Activated naive CD4-positive, alpha-beta T cell treated with anti-CD3 and anti-CD28 coated beads, Interleukin-2, amount 50 U/mL, for 72 hours (primary cell): Measurements from ENCODE around the gene CHRDL1. TPM values are rescaled to one million over a fixed set of nuclear protein-coding genes. Genes with fewer than 3 reads are reported as not detected.
"Not testable (repeated sequence)": the region's sequence is repeated elsewhere in the genome, so short reads cannot be mapped to it uniquely, and the experiment has no call there.

Experiments
- ATAC-seq, 2 donors: fragments of 150-1000 bp; cut with Tn5 transposase; 2 replicates each; pipeline ENCODE4 v1.10.0; 2021; ENCODE audit warnings: mild to moderate bottlenecking in 2 of 2, moderate library complexity in 2 of 2
- DNase-seq, 2 donors: peaks; one replicate each; pipeline ENCODE4 v3.0.0; 2021 to 2022; ENCODE audit warnings: low spot score in 2 of 2
- H3K27ac Mint-ChIP-seq, 2 donors: one replicate each; pipeline ENCODE4 v1.8.0; 2022; ENCODE audit warnings: mild to moderate bottlenecking in 2 of 2, mixed read lengths in 2 of 2
- H3K36me3 Mint-ChIP-seq, 2 donors: one replicate each; pipeline ENCODE4 v1.8.0; 2022; ENCODE audit warnings: mixed read lengths in 2 of 2
- H3K9me3 Mint-ChIP-seq, 2 donors: one replicate each; pipeline ENCODE4 v1.8.0; 2022; ENCODE audit warnings: mixed read lengths in 2 of 2
- total RNA-seq, 2 donors: library from RNA; stranded (reverse); gene quantifications; one replicate each; pipeline ENCODE4 v1.2.3, GENCODE V29; 2022

Gene CHRDL1, protein sequence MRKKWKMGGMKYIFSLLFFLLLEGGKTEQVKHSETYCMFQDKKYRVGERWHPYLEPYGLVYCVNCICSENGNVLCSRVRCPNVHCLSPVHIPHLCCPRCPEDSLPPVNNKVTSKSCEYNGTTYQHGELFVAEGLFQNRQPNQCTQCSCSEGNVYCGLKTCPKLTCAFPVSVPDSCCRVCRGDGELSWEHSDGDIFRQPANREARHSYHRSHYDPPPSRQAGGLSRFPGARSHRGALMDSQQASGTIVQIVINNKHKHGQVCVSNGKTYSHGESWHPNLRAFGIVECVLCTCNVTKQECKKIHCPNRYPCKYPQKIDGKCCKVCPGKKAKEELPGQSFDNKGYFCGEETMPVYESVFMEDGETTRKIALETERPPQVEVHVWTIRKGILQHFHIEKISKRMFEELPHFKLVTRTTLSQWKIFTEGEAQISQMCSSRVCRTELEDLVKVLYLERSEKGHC
- total RNA-seq, result not detected

DNA sequence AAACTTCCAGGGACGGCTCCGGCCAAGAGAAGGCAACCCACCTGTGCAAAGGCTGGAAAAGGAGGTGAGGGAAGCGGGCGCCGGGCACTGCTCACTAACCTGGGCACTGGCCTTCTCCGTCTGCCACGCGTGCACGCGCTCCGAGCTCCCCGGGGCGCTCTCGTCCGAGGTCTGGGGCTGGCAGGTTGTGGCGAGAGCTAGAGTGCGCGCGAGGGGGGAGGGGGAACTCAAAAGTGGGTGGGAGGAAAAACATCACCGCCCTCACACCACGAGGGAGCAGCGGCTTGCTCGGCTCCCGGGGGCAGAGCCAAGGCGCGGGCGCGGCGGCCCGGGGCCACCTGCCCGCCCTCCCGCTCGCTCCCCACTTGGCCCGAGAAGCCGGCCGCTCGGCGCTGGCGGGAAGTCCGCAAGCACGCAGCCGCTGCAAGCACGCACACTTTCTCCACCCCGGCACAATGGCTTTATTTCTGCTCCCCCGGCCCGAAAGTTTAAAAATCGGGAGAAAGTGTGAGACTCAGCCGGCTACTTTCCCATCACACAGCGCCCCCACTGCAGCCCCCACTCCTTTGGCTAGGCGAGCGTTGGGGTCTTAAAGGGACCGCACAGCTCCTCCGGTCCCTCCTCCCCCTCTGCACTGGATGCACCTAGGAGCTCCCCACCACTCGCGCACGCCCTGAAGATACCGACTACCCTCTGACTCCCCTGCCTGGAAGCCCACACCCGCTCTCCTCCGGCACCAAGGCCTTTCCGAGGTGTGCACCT is at the start of gene CHRDL1:
CHRDL1 (minus strand) TSS at position 173 of the 762 bp plus-strand sequence. CDS start 3,636 bp downstream, outside the sequence.
- no peak for DNase-seq

DNA sequence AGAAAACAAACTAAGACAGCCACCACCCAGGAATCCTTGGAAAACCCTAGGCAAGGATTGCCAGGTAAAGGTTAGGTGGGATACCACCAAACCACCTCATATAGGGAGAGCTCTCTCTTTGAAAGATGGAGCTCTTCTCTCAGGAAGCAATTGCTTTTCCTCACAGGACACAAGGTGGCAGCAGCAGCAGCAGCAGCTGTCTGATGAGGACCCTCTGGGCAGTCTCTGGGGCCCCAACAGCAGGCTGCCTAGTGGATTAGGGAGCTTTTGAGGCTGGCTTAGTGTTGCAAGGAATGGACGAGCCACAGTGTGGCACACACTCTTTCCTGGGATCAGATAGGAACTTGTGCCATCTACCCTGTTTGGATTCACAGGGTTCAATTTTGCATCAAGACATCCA is 41.4 kb upstream of the CHRDL1 start:
- H3K9me3 Mint-ChIP-seq, result no peaks in the 10 kb centered on the region
- ATAC-seq (no peak), DNase-seq (no peak)
- H3K27ac Mint-ChIP-seq, result no peak overlapping the region
- no peaks in the 10 kb centered on the region for H3K36me3 Mint-ChIP-seq

More for the DNA sequence above, at the start of gene CHRDL1:
- H3K27ac Mint-ChIP-seq, result no peak within 1 kb of the TSS
- H3K9me3 Mint-ChIP-seq, result no peaks in the 10 kb centered on the region
- no peaks in the 10 kb centered on the region for H3K36me3 Mint-ChIP-seq
- no peak for ATAC-seq

DNA sequence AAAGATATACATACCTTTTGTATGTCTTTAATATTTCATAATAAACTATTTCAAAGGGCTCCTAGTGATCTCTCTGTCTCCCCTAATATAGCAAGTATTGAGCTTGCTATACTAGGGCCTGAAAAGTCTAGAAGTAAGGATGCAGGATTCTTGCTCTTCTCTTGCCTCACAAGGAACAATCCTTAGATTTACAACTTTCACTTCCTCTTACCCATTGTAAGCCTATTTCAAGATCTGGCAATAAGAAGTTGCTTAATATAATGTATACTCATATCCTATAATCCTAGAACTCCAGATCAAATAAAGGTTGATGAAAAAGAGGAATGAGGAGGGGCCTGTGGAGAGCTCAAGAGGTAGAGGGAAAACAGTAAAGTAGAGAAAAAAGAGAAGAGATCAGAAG is 40.8 kb upstream of the CHRDL1 start:
- no peaks in the 10 kb centered on the region for H3K36me3 Mint-ChIP-seq
- no peak overlapping the region for H3K27ac Mint-ChIP-seq
- no peaks in the 10 kb centered on the region for H3K9me3 Mint-ChIP-seq
- DNase-seq, result no peak
- ATAC-seq, result no peak

DNA sequence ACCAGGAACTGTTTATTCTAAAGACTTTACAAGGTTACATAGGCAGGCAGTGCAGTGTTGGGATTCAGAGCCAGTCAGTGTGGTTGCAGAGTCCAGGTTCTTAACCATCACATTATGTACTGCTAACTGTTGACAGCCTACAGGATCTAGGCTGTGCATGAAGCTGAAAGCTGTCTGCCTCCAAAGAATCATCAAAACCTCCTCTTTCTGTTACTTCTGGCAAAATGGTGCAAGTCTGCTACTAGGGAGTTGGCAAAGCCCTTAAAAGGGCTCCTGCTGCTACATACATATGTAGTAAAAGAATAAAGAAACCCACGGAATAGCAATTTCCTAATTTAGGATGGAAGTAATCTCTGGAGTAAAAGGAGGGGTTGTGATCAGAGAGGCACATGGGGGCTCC is 40.4 kb upstream of the CHRDL1 start:
- no peaks in the 10 kb centered on the region for H3K9me3 Mint-ChIP-seq
- ATAC-seq (no peak), DNase-seq (no peak)
- H3K36me3 Mint-ChIP-seq, result no peaks in the 10 kb centered on the region
- H3K27ac Mint-ChIP-seq, result no peak overlapping the region

DNA sequence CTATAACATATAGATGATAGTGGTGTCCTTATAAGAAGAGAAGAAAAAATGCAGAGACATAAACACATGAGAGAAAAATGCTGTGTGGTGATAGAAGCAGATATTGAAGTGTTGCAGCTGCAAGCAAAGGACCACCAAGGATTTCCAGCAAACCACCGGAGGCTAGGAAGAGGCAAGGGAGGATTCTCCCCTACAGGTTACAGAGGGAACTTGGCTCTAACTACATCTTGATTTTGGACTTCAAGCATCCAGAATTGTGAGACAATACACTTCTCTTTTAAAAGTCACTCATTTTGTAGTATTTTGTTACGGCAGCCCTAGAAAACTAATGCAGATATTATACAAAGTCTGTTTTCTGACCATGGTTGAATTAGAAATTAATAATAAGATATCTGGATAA is 30.4 kb upstream of the CHRDL1 start:
- no peak for ATAC-seq
- Mint-ChIP-seq H3K36me3 (no peaks in the 10 kb centered on the region), H3K27ac (no peak overlapping the region), H3K9me3 (no peaks in the 10 kb centered on the region)
- DNase-seq, result no peak

DNA sequence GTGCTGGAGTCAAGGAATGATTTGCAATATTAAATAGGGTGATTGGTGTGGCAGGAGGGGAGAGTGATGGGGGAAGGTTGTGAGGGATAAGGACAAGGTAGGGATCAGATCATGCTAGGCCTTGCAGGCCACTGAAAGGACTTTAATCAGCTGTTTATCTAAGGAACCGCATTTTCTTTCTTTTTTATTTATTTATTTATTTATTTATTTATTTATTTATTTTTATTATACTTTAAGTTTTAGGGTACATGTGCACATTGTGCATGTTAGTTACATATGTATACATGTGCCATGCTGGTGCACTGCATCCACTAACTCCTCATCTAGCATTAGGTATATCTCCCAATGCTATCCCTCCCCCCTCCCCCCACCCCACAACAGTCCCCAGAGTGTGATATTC is 20.9 kb upstream of the CHRDL1 start:
- not testable (repeated sequence) for H3K36me3 Mint-ChIP-seq, ATAC-seq, H3K27ac Mint-ChIP-seq, H3K9me3 Mint-ChIP-seq, DNase-seq

DNA sequence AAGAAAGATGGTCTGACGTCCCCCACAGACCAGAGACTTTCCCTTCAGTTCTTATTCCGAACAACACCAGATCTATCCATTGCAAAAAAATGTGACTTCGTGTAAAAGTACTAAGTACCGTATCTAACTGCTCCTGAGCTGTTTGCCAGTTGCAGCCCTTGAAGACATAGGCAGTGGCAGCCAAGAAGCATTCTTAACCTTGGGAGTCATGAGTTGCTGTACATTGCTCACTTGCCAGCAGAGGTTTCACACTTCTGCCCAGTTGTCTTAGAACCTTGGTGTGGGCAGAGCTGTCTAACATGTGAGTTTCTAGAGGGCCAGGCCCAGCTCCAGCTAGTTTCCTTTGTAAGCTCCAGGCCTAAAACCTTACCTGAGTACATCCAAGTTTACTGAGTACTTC is 10.5 kb upstream of the CHRDL1 start:
- Mint-ChIP-seq H3K27ac (no peak overlapping the region), H3K36me3 (no peaks in the 10 kb centered on the region), H3K9me3 (no peaks in the 10 kb centered on the region)
- no peak for DNase-seq
- no peak for ATAC-seq

DNA sequence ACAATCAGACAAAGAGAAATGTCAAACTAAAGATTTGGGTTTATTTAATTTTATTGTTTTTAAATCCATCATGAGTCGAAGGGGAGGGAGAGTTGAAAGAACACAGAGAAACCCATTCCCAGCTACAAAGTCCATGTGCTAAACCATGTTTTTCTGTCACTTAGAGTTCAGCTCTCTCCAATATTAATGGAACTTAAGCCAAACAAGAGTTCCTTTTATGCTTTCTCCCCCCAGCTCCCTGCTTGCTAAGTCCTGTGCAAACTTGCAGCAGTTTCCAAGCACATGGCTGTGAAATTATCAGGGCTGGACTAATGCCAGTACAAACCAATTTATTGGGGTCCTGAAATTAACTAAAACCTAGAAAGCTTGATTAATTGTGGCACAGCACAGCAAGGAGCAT is 9.7 kb upstream of the CHRDL1 start:
- no peak for ATAC-seq

DNA sequence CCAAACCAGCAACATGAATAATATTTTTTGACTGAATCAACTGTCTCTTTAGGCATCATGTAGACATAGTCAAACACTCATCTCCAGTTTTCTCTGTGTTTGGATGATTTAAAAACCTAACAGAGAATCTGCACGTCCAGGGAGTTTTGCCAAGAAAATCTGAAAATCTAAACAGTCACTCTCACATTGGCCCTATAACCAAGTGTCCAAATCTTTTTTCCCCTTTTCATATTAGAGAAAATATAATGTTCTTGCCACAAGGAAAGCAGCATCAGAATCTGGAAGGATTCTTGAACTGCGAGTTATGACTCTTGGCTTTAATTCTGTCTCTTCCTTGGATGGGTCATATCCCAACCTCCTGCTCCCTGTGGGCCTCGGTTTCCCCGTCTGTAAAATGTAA is 8.8 kb upstream of the CHRDL1 start:
- H3K27ac Mint-ChIP-seq, result no peak overlapping the region
- DNase-seq (no peak), ATAC-seq (no peak)
- H3K9me3 Mint-ChIP-seq, result no peaks in the 10 kb centered on the region
- no peaks in the 10 kb centered on the region for H3K36me3 Mint-ChIP-seq

More for the DNA sequence above, 9.7 kb upstream of the CHRDL1 start:
- no peaks in the 10 kb centered on the region for H3K9me3 Mint-ChIP-seq
- no peaks in the 10 kb centered on the region for H3K36me3 Mint-ChIP-seq
- DNase-seq, result no peak
- no peak overlapping the region for H3K27ac Mint-ChIP-seq

DNA sequence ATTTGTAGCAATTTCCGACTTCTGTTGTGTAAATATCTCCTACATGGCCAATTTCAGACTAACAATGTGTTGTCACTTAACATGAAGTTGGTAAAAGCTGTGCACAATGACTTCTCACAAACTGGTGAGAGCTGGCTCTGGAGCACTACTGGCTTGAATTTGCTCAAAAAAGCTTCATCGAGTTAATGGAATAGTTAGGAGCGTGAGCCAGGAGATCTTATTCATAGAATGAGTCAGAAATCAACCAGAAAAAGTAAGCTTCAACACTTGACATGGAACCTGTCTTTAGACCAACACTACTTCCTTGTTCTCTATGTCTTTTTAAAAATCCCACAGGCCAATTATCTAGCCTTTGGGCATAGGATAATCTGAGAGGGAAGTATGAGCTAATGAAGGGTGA is 7.9 kb upstream of the CHRDL1 start:
- Mint-ChIP-seq H3K27ac (no peak overlapping the region), H3K36me3 (no peaks in the 10 kb centered on the region)
- no peak for ATAC-seq

DNA sequence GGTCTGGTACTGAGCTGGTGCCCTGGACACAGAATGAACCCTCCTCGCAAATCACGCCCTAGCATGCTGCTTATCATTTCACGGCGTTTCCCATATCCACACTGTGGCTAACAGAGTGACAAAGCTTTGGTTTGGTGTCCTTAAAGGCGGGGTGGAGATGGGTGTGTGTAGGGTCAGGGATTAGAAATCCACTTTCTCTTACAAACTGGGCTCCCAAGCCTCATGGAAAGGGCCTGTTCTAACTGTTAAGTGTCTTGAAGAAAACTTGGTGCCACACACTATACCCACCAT is 735 bp upstream of the CHRDL1 start:
- no peak for DNase-seq
- Mint-ChIP-seq H3K36me3 (no peaks in the 10 kb centered on the region), H3K27ac (no peak overlapping the region), H3K9me3 (no peaks in the 10 kb centered on the region)
- no peak for ATAC-seq

More for the DNA sequence above, 7.9 kb upstream of the CHRDL1 start:
- no peak for DNase-seq
- H3K9me3 Mint-ChIP-seq, result no peaks in the 10 kb centered on the region

DNA sequence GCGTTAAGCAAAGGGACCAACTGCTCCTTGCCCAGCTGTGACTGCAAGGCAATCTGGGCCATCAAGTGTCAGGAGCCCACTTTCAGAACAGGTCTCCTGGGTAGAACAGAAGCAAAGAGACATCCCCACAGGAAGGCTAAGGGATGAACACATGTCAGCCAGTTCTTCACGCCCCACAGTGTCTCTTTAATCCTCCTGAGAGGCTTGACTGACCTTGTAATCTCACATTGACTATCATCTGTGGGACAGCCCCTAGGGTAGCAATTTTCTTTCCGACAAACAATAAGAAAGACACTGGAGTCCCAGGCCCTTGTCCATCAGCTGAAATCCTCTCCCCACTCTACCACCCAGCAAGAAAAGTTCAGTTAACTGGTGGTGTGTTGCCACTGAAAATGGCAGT is 1.0 kb downstream of the CHRDL1 start:
- Mint-ChIP-seq H3K9me3 (no peaks in the 10 kb centered on the region), H3K36me3 (no peaks in the 10 kb centered on the region), H3K27ac (no peak overlapping the region)
- ATAC-seq, result no peak
- no peak for DNase-seq

DNA sequence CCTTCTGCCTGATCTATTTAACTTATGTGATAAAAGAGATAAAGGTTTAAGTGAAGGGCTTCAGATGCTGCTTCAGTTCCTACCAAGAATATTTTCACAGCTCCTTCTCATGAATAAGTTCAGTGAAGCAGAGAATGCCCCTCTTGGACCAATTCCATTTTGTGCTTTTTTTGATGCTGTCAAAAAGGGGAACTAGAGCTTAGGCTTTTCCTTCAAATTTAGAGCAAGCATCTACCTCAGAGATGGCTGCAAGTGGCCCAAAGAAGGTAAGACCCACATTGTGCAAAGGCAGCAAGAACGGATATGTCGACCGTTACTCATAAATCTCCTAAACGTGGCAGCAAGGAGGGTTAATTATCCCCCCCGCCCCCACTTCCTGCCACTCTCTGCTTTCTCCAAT is 4.5 kb downstream of the CHRDL1 start:
- no peaks in the 10 kb centered on the region for H3K9me3 Mint-ChIP-seq
- no peak overlapping the region for H3K27ac Mint-ChIP-seq
- ATAC-seq (no peak), DNase-seq (no peak)
- H3K36me3 Mint-ChIP-seq, result no peaks in the 10 kb centered on the region

DNA sequence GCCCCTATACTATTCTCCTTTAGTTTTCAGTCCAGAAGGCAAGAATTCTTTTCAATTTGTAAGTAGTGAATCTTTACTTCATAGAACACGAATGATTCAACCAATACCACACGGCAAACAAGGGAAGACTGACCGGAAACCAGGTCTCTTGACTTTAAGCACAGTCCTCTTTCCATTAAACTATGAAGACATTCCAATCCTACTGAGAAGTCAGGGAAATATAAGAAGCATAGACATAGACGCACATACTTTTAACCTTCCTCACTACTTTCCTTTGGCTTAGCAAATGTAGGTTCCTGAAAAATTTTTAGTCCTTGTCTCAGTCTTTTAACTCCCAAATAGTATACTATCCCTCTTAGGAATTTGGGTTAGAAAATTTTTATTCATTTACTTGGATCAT is 9.1 kb downstream of the CHRDL1 start:
- Mint-ChIP-seq H3K36me3 (no peaks in the 10 kb centered on the region), H3K27ac (no peak overlapping the region), H3K9me3 (no peaks in the 10 kb centered on the region)
- DNase-seq (no peak), ATAC-seq (no peak)

DNA sequence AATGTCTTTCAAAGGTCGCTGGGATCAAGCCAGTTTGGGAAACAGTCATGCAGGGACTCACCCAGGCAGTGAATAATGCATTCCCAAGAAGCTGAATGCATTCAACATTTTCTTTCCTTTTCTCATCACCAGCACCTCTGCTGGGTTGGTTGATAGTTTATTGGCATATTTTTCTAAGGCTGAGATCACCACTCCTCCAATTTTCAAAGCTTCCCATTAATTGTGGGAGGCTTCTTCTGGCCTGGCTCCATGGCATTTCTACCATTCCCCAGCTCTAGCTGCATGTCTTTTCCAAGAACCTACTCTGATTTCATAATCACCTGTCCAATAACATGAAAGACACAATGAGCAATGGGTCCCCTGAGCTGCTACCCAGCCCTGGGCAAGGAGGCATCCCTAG is 35.8 kb downstream of the CHRDL1 start:
- Mint-ChIP-seq H3K9me3 (peaks cover 0 to 5% of the 10 kb centered on the region in 2 donors), H3K36me3 (no peaks in the 10 kb centered on the region), H3K27ac (no peak overlapping the region)
- ATAC-seq (no peak), DNase-seq (no peak)

DNA sequence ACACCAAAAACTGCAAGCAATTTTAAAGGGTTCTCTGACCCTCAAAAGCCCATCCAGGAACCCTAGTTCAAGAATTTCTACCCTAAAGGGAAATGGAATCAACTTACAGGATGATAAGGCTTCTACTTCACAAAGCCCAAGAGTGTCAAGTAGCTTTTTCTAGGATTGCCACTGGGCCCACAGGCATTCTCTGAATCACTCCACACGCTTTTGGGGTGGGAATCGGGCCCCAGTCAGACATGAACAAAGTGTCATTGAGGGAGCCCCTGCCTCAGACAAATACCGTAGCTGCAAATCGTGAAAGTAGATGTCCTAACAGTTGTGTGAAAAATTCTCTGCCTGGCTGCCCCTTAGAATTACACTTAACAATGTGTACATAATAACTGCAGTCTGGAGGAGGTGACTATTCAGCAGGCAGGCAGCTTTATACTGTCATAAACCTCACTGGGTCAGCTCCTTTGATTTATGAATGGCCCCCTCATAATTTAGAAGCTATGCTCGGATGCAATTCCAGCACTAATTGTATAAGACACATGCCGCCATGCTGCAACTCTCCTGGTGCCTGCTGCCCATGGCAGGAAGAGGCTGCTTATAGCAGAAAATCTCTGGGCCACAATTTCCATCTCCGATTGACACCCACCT is 36.7 kb downstream of the CHRDL1 start:
- Mint-ChIP-seq H3K36me3 (no peaks in the 10 kb centered on the region), H3K27ac (no peak overlapping the region), H3K9me3 (peaks cover 0 to 5% of the 10 kb centered on the region in 2 donors)
- ATAC-seq (no peak), DNase-seq (no peak)

DNA sequence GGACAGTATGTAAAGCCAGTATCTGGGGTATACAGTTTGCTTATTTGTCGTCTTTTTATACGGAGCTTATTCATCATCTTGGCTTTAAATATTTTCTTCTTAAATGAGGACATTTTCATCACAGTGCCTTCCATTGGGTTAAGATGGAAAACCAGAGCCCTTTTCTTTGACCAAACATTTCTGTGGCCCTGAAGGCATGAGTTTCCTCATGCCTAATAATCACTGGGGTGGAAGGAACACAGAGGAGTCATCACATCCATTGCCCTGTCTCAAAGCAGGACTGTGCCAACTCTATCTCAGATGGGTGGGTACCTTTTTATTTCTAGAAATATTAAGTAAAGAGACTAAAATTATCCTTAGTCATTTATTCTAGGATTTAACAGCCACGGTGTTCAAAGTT is 40.0 kb downstream of the CHRDL1 start:
- DNase-seq (no peak), ATAC-seq (no peak)
- Mint-ChIP-seq H3K9me3 (peaks cover 4 to 5% of the 10 kb centered on the region in 2 donors), H3K36me3 (no peaks in the 10 kb centered on the region), H3K27ac (no peak overlapping the region)
